K562 (cell line): ENCODE data around the gene ZNF222. TPM values are rescaled to one million over a fixed set of nuclear protein-coding genes. Genes with fewer than 3 reads are reported as not detected.
A peak's percentile ranks its signal among the peaks of the same experiment; 100 is the strongest.

Experiments used
- IFI16 ChIP-seq: fragments of 250-450 bp; sonication (Bioruptor Pico); IDR thresholded peaks from 2 replicates; pipeline ENCODE4 v2.1.2; 2022; ENCODE audit warnings: mild to moderate bottlenecking, inconsistent platforms
- NR2C2 ChIP-seq, 2 experiments: fragments of 200-800 bp in 1 of 2; sonication (Bioruptor generic) in 1 of 2; sonication (generic) in 1 of 2; formaldehyde crosslinking in 1 of 2; IDR thresholded peaks; 2 replicates each; pipeline versions ENCODE4 v1.6.1 to v1.8.0; 2016 to 2022; ENCODE audit warnings: mild to moderate bottlenecking in 1 of 2, missing compliant biosample characterization in 1 of 2, missing genetic modification characterization in 1 of 2, missing genetic modification reagents in 1 of 2
- STAT5B ChIP-seq: fragments of 250-450 bp; sonication (Bioruptor Pico); IDR thresholded peaks from 2 replicates; pipeline ENCODE4 v1.8.0; 2021; ENCODE audit warnings: mild to moderate bottlenecking, inconsistent platforms
- TBP ChIP-seq: optimal IDR thresholded peaks from 2 replicates; pipeline ENCODE3; 2011; ENCODE audit warnings: low read depth, low read length, improper control_type of control experiment
- YY1 ChIP-seq, 3 experiments: IDR thresholded peaks; 2 replicates each; pipeline ENCODE4 v1.6.1; 2011; ENCODE audit warnings: low read length in 2 of 3, mild to moderate bottlenecking in 2 of 3, moderate library complexity in 2 of 3, borderline replicate concordance in 1 of 3, control low read depth in 1 of 3, low read depth in 1 of 3; ENCODE audit not compliant: insufficient read depth in 3 of 3, insufficient replicate concordance in 2 of 3, control insufficient read depth in 1 of 3, insufficient read length in 1 of 3; ENCODE audit errors: extremely low read depth in 1 of 3
- ZKSCAN1 ChIP-seq: fragments of 150-350 bp; IDR thresholded peaks from 2 replicates; pipeline ENCODE4 v1.6.1; 2016; ENCODE audit warnings: low read depth, low read length
- ZNF282 ChIP-seq: sonication (generic); formaldehyde crosslinking; IDR thresholded peaks from 2 replicates; pipeline ENCODE4 v1.8.1; 2023; ENCODE audit warnings: missing genetic modification reagents
- ZNF766 ChIP-seq: fragments of 200-800 bp; sonication (Bioruptor generic); conservative IDR thresholded peaks from 2 replicates; pipeline ENCODE4 v1.6.1; 2016; ENCODE audit warnings: missing genetic modification characterization, missing compliant biosample characterization
- polyA plus RNA-seq, 8 experiments: library from polyadenylated mRNA; depleted of rRNA in 4 of 8; stranded (reverse) in 5 of 8; unstranded in 3 of 8; fragments of >200 nt; fragmentation: Nextera tagmentation in 2 of 8; fragmentation: Illumina TruSeq in 1 of 8; extraction: Ambion mirVana in 2 of 8; extraction: Trizol in 1 of 8; gene quantifications; 2 replicates each; pipeline versions ENCODE4 v1.2.1 to v1.2.3, GENCODE V29; 2011 to 2014; ENCODE audit warnings: inconsistent platforms in 1 of 8, missing spikeins in 1 of 8
- total RNA-seq, 7 experiments: library from RNA; depleted of rRNA in 6 of 7; stranded (reverse); fragments of >200 nt in 6 of 7; fragmentation: Illumina TruSeq in 2 of 7; extraction: Trizol in 2 of 7; gene quantifications; 2 replicates each; pipeline versions ENCODE4 v1.2.1 to v1.2.3, GENCODE V29; 2011 to 2021; ENCODE audit warnings: low replicate concordance in 1 of 7
- TF ChIP-seq, protein P1 (sequence below): fragments of 450-650 bp; IDR thresholded peaks from 2 replicates; pipeline ENCODE4 v1.6.1; 2018; ENCODE audit not compliant: partially characterized antibody
- TF ChIP-seq, protein P2 (sequence below), 2 experiments: fragments of 450-650 bp in 1 of 2; sonication (generic) in 1 of 2; formaldehyde crosslinking in 1 of 2; IDR thresholded peaks; 2 replicates each; pipeline versions ENCODE4 v1.7.1 to v1.9.0; 2016 to 2022; ENCODE audit warnings: inconsistent platforms in 1 of 2, mild to moderate bottlenecking in 1 of 2, missing genetic modification reagents in 1 of 2

ZNF222 gene
- total and polyA plus RNA-seq, 9 of the 15 experiments (the other 6 are each of a cell fraction or from before 2014, with no cell fraction given) = 2.3 to 4.5 (median 3.0) TPM

DNA sequence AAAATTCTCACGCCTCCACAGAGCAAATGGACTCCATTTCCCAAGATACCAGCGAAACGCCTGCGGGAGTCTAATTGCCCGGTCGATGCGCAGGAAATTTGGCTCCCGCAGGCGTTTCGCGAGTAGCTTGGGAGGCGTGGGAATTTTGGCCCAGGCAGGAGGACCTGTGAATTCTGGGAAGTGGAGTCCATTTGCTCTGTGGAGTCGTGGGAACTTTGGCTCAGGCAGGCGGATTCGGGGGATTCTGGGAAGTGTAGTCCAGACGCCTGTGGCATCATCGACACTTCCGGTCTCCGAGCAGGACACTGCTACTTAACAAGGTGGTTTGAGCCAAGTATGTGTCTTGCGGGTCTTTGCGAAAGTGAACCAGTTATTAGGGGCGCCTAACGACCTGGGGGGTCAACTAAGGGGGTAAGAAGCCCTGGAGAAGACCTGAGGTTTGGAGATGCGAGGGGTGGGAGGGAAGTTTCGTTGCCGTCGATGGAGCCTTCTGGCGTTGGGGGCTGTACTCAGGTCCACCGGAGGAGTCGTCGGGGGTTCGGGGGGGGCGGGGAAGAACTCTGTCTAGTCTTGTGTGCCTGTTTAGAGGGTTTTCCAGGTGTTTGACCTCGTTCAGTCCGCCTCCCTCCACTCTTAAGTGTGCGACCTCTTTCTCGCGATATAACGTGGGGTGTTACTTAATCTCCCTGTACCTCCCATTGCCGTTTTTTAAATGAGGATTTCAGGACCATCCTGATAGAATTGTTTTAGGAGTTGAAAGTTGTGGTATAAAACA is 41.1 kb upstream of the ZNF222 start, which contains the start of gene ZNF155 (continued):
- peak in 1 of 3 experiments; percentile 38 for TF ChIP-seq YY1 (IDR thresholded peaks at IDR 0.05; ENCODE audit: borderline replicate concordance in 1 of 3, control insufficient read depth in 1 of 3, extremely low read depth in 1 of 3, insufficient read depth in 3 of 3, insufficient read length in 1 of 3, insufficient replicate concordance in 2 of 3, low read depth in 1 of 3, low read length in 2 of 3)
- TF ChIP-seq, protein P1, sequence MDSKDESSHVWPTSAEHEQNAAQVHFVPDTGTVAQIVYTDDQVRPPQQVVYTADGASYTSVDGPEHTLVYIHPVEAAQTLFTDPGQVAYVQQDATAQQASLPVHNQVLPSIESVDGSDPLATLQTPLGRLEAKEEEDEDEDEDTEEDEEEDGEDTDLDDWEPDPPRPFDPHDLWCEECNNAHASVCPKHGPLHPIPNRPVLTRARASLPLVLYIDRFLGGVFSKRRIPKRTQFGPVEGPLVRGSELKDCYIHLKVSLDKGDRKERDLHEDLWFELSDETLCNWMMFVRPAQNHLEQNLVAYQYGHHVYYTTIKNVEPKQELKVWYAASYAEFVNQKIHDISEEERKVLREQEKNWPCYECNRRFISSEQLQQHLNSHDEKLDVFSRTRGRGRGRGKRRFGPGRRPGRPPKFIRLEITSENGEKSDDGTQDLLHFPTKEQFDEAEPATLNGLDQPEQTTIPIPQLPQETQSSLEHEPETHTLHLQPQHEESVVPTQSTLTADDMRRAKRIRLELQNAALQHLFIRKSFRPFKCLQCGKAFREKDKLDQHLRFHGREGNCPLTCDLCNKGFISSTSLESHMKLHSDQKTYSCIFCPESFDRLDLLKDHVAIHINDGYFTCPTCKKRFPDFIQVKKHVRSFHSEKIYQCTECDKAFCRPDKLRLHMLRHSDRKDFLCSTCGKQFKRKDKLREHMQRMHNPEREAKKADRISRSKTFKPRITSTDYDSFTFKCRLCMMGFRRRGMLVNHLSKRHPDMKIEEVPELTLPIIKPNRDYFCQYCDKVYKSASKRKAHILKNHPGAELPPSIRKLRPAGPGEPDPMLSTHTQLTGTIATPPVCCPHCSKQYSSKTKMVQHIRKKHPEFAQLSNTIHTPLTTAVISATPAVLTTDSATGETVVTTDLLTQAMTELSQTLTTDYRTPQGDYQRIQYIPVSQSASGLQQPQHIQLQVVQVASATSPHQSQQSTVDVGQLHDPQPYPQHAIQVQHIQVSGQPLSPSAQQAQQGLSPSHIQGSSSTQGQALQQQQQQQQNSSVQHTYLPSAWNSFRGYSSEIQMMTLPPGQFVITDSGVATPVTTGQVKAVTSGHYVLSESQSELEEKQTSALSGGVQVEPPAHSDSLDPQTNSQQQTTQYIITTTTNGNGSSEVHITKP = peak; percentile 12
- TF ChIP-seq ZNF766 (CRISPR knock-in tag) = peak; percentile 67; the same call in 1 of the 2 replicates
- TF ChIP-seq IFI16 = no peak
- TF ChIP-seq STAT5B (CRISPR knock-in tag) = no peak
- TF ChIP-seq, protein P2, sequence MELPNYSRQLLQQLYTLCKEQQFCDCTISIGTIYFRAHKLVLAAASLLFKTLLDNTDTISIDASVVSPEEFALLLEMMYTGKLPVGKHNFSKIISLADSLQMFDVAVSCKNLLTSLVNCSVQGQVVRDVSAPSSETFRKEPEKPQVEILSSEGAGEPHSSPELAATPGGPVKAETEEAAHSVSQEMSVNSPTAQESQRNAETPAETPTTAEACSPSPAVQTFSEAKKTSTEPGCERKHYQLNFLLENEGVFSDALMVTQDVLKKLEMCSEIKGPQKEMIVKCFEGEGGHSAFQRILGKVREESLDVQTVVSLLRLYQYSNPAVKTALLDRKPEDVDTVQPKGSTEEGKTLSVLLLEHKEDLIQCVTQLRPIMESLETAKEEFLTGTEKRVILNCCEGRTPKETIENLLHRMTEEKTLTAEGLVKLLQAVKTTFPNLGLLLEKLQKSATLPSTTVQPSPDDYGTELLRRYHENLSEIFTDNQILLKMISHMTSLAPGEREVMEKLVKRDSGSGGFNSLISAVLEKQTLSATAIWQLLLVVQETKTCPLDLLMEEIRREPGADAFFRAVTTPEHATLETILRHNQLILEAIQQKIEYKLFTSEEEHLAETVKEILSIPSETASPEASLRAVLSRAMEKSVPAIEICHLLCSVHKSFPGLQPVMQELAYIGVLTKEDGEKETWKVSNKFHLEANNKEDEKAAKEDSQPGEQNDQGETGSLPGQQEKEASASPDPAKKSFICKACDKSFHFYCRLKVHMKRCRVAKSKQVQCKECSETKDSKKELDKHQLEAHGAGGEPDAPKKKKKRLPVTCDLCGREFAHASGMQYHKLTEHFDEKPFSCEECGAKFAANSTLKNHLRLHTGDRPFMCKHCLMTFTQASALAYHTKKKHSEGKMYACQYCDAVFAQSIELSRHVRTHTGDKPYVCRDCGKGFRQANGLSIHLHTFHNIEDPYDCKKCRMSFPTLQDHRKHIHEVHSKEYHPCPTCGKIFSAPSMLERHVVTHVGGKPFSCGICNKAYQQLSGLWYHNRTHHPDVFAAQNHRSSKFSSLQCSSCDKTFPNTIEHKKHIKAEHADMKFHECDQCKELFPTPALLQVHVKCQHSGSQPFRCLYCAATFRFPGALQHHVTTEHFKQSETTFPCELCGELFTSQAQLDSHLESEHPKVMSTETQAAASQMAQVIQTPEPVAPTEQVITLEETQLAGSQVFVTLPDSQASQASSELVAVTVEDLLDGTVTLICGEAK (IDR thresholded peaks at IDR 0.05) = peak; percentile 81
- TF ChIP-seq, protein P2 (CRISPR knock-in tag; IDR thresholded peaks at IDR 0.05) = no peak
- TF ChIP-seq TBP = no peak
- TF ChIP-seq ZNF282 (CRISPR knock-in tag) = no peak
- no peak for TF ChIP-seq ZKSCAN1
- TF ChIP-seq NR2C2 (CRISPR knock-in tag; IDR thresholded peaks at IDR 0.05) = no peak
- TF ChIP-seq NR2C2 (tag; IDR thresholded peaks at IDR 0.05) = peak; percentile 89
